Epithelial cell of prostate (primary cell): ENCODE results near the gene CDKL5.

ENCODE experiments used
- DNase-seq: peaks from one replicate; pipeline ENCODE4 v3.0.0-alpha.2; 2011; ENCODE audit warnings: low read depth, low spot score
- H3K27ac ChIP-seq: fragments of 450-650 bp; 2 replicates; pipeline ENCODE4 v1.5.1; 2017; ENCODE audit warnings: mild to moderate bottlenecking

Gene CDKL5

GRCh38 chrX:18677161-18677869, 251.9 kb downstream of the CDKL5 start:
- no peak overlapping the region for H3K27ac ChIP-seq
- DNase-seq: no peak

- DNase-seq: no peak
- no peak overlapping the region for H3K27ac ChIP-seq
Measured at GRCh38 chrX:18681996-18682395, 256.6 kb downstream of the CDKL5 start.

GRCh38 chrX:18682979-18683387, 257.6 kb downstream of the CDKL5 start:
- H3K27ac ChIP-seq: no peak overlapping the region
- DNase-seq: no peak

GRCh38 chrX:18687856-18688495, 262.6 kb downstream of the CDKL5 start:
- H3K27ac ChIP-seq: no peak overlapping the region
- no peak for DNase-seq

- no peak for DNase-seq
Measured at GRCh38 chrX:18691431-18691830, 266.0 kb downstream of the CDKL5 start.

GRCh38 chrX:18692541-18692940, 267.1 kb downstream of the CDKL5 start:
- no peak for DNase-seq
- H3K27ac ChIP-seq: no peak overlapping the region

More at GRCh38 chrX:18691431-18691830, 266.0 kb downstream of the CDKL5 start:
- H3K27ac ChIP-seq: no peak overlapping the region

GRCh38 chrX:18696653-18697052, 271.2 kb downstream of the CDKL5 start:
- no peak for DNase-seq
- H3K27ac ChIP-seq: no peak overlapping the region

GRCh38 chrX:18698737-18699650, 273.6 kb downstream of the CDKL5 start:
- H3K27ac ChIP-seq: no peak overlapping the region
- no peak for DNase-seq

GRCh38 chrX:18701621-18702361, 276.4 kb downstream of the CDKL5 start:
- H3K27ac ChIP-seq: peak overlapping the region; percentile 56
- no peak for DNase-seq

GRCh38 chrX:18702362-18703195, 277.2 kb downstream of the CDKL5 start:
- DNase-seq: peak; percentile 3
- H3K27ac ChIP-seq: peak overlapping the region; percentile 56
